H9 (cell line): Measurements from ENCODE around the gene ZBTB20. TPM values are rescaled to one million over a fixed set of nuclear protein-coding genes. Genes with fewer than 3 reads are reported as not detected.

ENCODE experiments used
- DNase-seq: peaks from one replicate; pipeline ENCODE4 v3.0.0-alpha.2; 2017
- H2AFZ ChIP-seq: one replicate; pipeline ENCODE4 v1.6.1; 2013; ENCODE audit warnings: mild to moderate bottlenecking, low read length, control low read depth, moderate library complexity
- H2AK5ac ChIP-seq: 2 replicates; pipeline ENCODE4 v1.6.1; 2013; ENCODE audit warnings: low read length, control low read depth, mixed read lengths; ENCODE audit not compliant: insufficient read length
- H2BK120ac ChIP-seq: one replicate; pipeline ENCODE4 v1.6.1; 2013; ENCODE audit warnings: low read depth, mild to moderate bottlenecking, low read length, control low read depth, inconsistent platforms; ENCODE audit not compliant: poor library complexity, severe bottlenecking
- H2BK12ac ChIP-seq: 2 replicates; pipeline ENCODE4 v1.6.1; 2013; ENCODE audit warnings: low read length, control low read depth, mixed read lengths, low read depth; ENCODE audit not compliant: insufficient read length
- H2BK15ac ChIP-seq: 2 replicates; pipeline ENCODE4 v1.6.1; 2013; ENCODE audit warnings: low read depth, low read length, control low read depth
- H2BK20ac ChIP-seq: one replicate; pipeline ENCODE4 v1.6.1; 2013; ENCODE audit warnings: low read depth, mild to moderate bottlenecking, low read length, control low read depth, inconsistent platforms; ENCODE audit not compliant: poor library complexity, severe bottlenecking
- H2BK5ac ChIP-seq: 2 replicates; pipeline ENCODE4 v1.6.1; 2013; ENCODE audit warnings: low read length, control low read depth, mixed read lengths; ENCODE audit not compliant: insufficient read length
- H3K14ac ChIP-seq: 2 replicates; pipeline ENCODE4 v1.6.1; 2013; ENCODE audit warnings: low read length, control low read depth; ENCODE audit not compliant: insufficient read depth
- H3K18ac ChIP-seq: 2 replicates; pipeline ENCODE4 v1.6.1; 2013; ENCODE audit warnings: low read depth, mild to moderate bottlenecking, mixed read lengths, low read length, control low read depth; ENCODE audit not compliant: insufficient read length
- H3K23ac ChIP-seq: 2 replicates; pipeline ENCODE4 v1.6.1; 2013; ENCODE audit warnings: low read length, control low read depth, mixed read lengths, low read depth; ENCODE audit not compliant: insufficient read length
- H3K23me2 ChIP-seq: 2 replicates; pipeline ENCODE4 v1.6.1; 2013; ENCODE audit warnings: low read depth, mild to moderate bottlenecking, mixed read lengths, low read length, control low read depth; ENCODE audit not compliant: insufficient read length, poor library complexity, severe bottlenecking
- H3K27ac ChIP-seq: 2 replicates; pipeline ENCODE4 v1.5.1; 2013; ENCODE audit warnings: low read length, control low read depth, mixed read lengths, low read depth; ENCODE audit not compliant: insufficient read length
- H3K27me3 ChIP-seq: 2 replicates; pipeline ENCODE4 v1.6.1; 2013; ENCODE audit warnings: low read length, control low read depth, inconsistent platforms; ENCODE audit not compliant: insufficient read depth
- H3K4ac ChIP-seq: 2 replicates; pipeline ENCODE4 v1.6.1; 2013; ENCODE audit warnings: low read depth, mild to moderate bottlenecking, control low read depth, inconsistent platforms, low read length, moderate library complexity
- H3K4me1 ChIP-seq: 2 replicates; pipeline ENCODE4 v1.6.1; 2013; ENCODE audit warnings: low read length, control low read depth, inconsistent platforms; ENCODE audit not compliant: insufficient read depth
- H3K4me2 ChIP-seq: 2 replicates; pipeline ENCODE4 v1.6.1; 2013; ENCODE audit warnings: low read length, control low read depth, mixed read lengths; ENCODE audit not compliant: insufficient read length, insufficient read depth
- H3K56ac ChIP-seq: 2 replicates; pipeline ENCODE4 v1.6.1; 2013; ENCODE audit warnings: low read depth, mild to moderate bottlenecking, mixed read lengths, low read length, control low read depth; ENCODE audit not compliant: insufficient read length
- H3K79me1 ChIP-seq: 2 replicates; pipeline ENCODE4 v1.6.1; 2013; ENCODE audit warnings: low read depth, mild to moderate bottlenecking, moderate library complexity, low read length, control low read depth, inconsistent platforms; ENCODE audit not compliant: insufficient read depth, poor library complexity, severe bottlenecking
- H3K79me2 ChIP-seq: 2 replicates; pipeline ENCODE4 v1.6.1; 2013; ENCODE audit warnings: low read length, control low read depth, inconsistent platforms; ENCODE audit not compliant: insufficient read depth
- H3K9ac ChIP-seq: 2 replicates; pipeline ENCODE4 v1.6.1; 2013; ENCODE audit warnings: low read length, control low read depth, mixed read lengths; ENCODE audit not compliant: insufficient read length; ENCODE audit errors: extremely low read depth
- H3K9me3 ChIP-seq: one replicate; pipeline ENCODE4 v1.6.1; 2013; ENCODE audit warnings: low read depth, low read length, inconsistent platforms; ENCODE audit not compliant: control insufficient read depth
- H3T11ph ChIP-seq: one replicate; pipeline ENCODE4 v1.6.1; 2013; ENCODE audit warnings: mild to moderate bottlenecking, low read length, control low read depth, inconsistent platforms
- H4K20me1 ChIP-seq: one replicate; pipeline ENCODE4 v1.6.1; 2013; ENCODE audit not compliant: control insufficient read depth, insufficient read length, insufficient read depth
- H4K5ac ChIP-seq: 2 replicates; pipeline ENCODE4 v1.6.1; 2013; ENCODE audit warnings: low read depth, mild to moderate bottlenecking, mixed read lengths, low read length, control low read depth; ENCODE audit not compliant: insufficient read length
- H4K8ac ChIP-seq: replicated peaks from 2 replicates; pipeline ENCODE4 v1.6.1; 2013; ENCODE audit warnings: low read length, control low read depth, mixed read lengths, low read depth; ENCODE audit not compliant: insufficient read length
- H4K91ac ChIP-seq: 2 replicates; pipeline ENCODE4 v1.6.1; 2013; ENCODE audit warnings: low read depth, mild to moderate bottlenecking, moderate library complexity, mixed read lengths, low read length, control low read depth; ENCODE audit not compliant: insufficient read length
- H3K27ac Mint-ChIP-seq, 3 experiments: 2 replicates in 2 of 3; 3 replicates in 1 of 3; pipeline ENCODE4 v1.8.0; 2020 to 2021; ENCODE audit warnings: mixed read lengths in 3 of 3, mild to moderate bottlenecking in 1 of 3, moderate library complexity in 1 of 3
- H3K27me3 Mint-ChIP-seq: 2 replicates; pipeline ENCODE4 v1.8.0; 2021; ENCODE audit warnings: low read depth, mild to moderate bottlenecking, moderate library complexity, mixed read lengths
- H3K36me3 Mint-ChIP-seq, 3 experiments: 2 replicates in 2 of 3; 3 replicates in 1 of 3; pipeline ENCODE4 v1.8.0; 2020 to 2021; ENCODE audit warnings: low read depth in 3 of 3, mixed read lengths in 3 of 3; ENCODE audit not compliant: insufficient read depth in 1 of 3
- H3K4me1 Mint-ChIP-seq, 2 experiments: 2 replicates each; pipeline ENCODE4 v1.8.0; 2020; ENCODE audit warnings: mixed read lengths in 2 of 2
- H3K4me3 Mint-ChIP-seq, 2 experiments: 2 replicates in 1 of 2; 3 replicates in 1 of 2; pipeline ENCODE4 v1.8.0; 2020 to 2021; ENCODE audit warnings: mild to moderate bottlenecking in 2 of 2, mixed read lengths in 2 of 2, moderate library complexity in 1 of 2
- H3K9me3 Mint-ChIP-seq, 2 experiments: 2 replicates in 1 of 2; 3 replicates in 1 of 2; pipeline ENCODE4 v1.8.0; 2020; ENCODE audit warnings: mild to moderate bottlenecking in 2 of 2, mixed read lengths in 2 of 2, moderate library complexity in 1 of 2
- CTCF ChIP-seq: fragments of 200-600 bp; sonication (generic); conservative IDR thresholded peaks from 3 replicates; pipeline ENCODE4 v1.8.0; 2021; ENCODE audit warnings: antibody characterized with exemption, mild to moderate bottlenecking
- WGBS: extraction: QIAGEN DNeasy Blood & Tissue Kit; methylation state at CpG from one replicate; pipeline ENCODE4 v1.1.7; 2013; ENCODE audit warnings: missing lambda C conversion rate, low lambda C conversion rate, mixed read lengths; ENCODE audit not compliant: insufficient read length; ENCODE audit errors: extremely low coverage; 5-methylcytosine and 5-hydroxymethylcytosine counted together
- total RNA-seq: library from RNA; stranded (reverse); gene quantifications from 2 replicates; pipeline ENCODE4 v1.2.1, GENCODE V29; 2021

ZBTB20 gene
- total RNA-seq, 1 experiment from 2014 or later = 0.70 TPM

- Histone ChIP-seq H3K79me2 (no peaks in the 10 kb centered on the region), H3K14ac (no peak overlapping the region), H3K23me2 (no peaks in the 10 kb centered on the region), H2BK12ac (peak overlapping the region; percentile 88), H3K18ac (no peak overlapping the region), H3K23ac (no peak overlapping the region), H2AK5ac (no peak overlapping the region), H3K4me2 (no peak overlapping the region), H3K9me3 (no peaks in the 10 kb centered on the region), H2BK20ac (no peak overlapping the region), H3K56ac (no peak overlapping the region), H3K4ac (no peak overlapping the region), H3K9ac (no peak overlapping the region), H2AFZ (no peak overlapping the region), H4K8ac (no peak overlapping the region), H3K27ac (no peak overlapping the region), H3K4me1 (peaks cover 3% of the 10 kb centered on the region), H4K5ac (no peak overlapping the region), H2BK120ac (no peak overlapping the region), H3K79me1 (no peaks in the 10 kb centered on the region), H2BK15ac (no peak overlapping the region), H4K91ac (no peak overlapping the region), H3K27me3 (no peaks in the 10 kb centered on the region; the same call in 1 of the 2 replicates), H2BK5ac (no peak overlapping the region), H4K20me1 (no peaks in the 10 kb centered on the region), H3T11ph (no peak overlapping the region)
- H3K36me3 Mint-ChIP-seq = no peaks in the 10 kb centered on the region
- no peaks in the 10 kb centered on the region for H3K9me3 Mint-ChIP-seq
- no peak for TF ChIP-seq CTCF
- H3K4me3 Mint-ChIP-seq = no peak overlapping the region
- DNase-seq = no peak
- no CpG with 5 or more reads among the region's 4 CpGs for WGBS
- peaks cover 22 to 32% of the 10 kb centered on the region in 2 experiments for H3K4me1 Mint-ChIP-seq
- H3K27ac Mint-ChIP-seq = no peak overlapping the region
- H3K27me3 Mint-ChIP-seq = no peaks in the 10 kb centered on the region; the same call in 1 of the 2 replicates
Measured at GRCh38 chr3:114899186-114899931, 247.7 kb downstream of the ZBTB20 start.
